Heart left ventricle (tissue), 13 donors: ENCODE data around the gene CACNA1F.
A peak's percentile ranks its signal among the peaks of the same experiment; 100 is the strongest.

Experiments used
- CTCF ChIP-seq, 12 donors: fragments of 200-600 bp; sonication (generic) in 4 of 12; IDR thresholded peaks; one replicate each; pipeline versions ENCODE4 v1.5.0 to v1.8.0; 2018 to 2022; ENCODE audit warnings: antibody characterized with exemption in 12 of 12, mild to moderate bottlenecking in 5 of 12
- POLR2A ChIP-seq, 2 donors: fragments of 450-650 bp; IDR thresholded peaks; one replicate each; pipeline ENCODE4 v1.6.1; 2017; ENCODE audit warnings: antibody characterized with exemption in 2 of 2, mild to moderate bottlenecking in 2 of 2, moderate library complexity in 2 of 2
- donor health status: ischemic (EF 13 %, LVEDD 7.1; RV severe dilation, severe dysfunction).
- donor health status: DM: no; HTN: yes; CAD: no.
- donor health status: DM: no; HTN: no; CAD: no.
- donor health status: ischemic (EF 25% LVEDD 6.9; RV normal size, moderate dysfunction).
- donor health status: ischemic (EF 25% LVEDD 5.7; RV mildly dilated, moderate dysfunction).
- donor health status: ischemic (EF 35%, LVEDD 5.7; RV mildly dilated, moderate dysfunction).
- donor health status: nonischemic (EF 11% LVEDD 7.7; RV severe dilation, severe dysfunction).
- donor health status: DM: yes; HTN: yes; CAD: no.
- donor health status: PGD.
- donor health status: ischemic (EF 29% LVEDD 5.4; RV normal size, mild dysfunction).
- donor health status: nonischemic (EF 23%, LVEDD 6.1; RV moderate dilation, normal function).

GRCh38 chrX:49163555-49164419, 69.4 kb downstream of the CACNA1F start:
- TF ChIP-seq CTCF (IDR thresholded peaks at IDR 0.05) (peak; percentile 49 to 86 (median 75)), POLR2A (IDR thresholded peaks at IDR 0.05) (peak in 1 of 2 donors; percentile 70)
